ENCODE measurements around the gene SLC51B.
"Not testable (repeated sequence)": the region's sequence is repeated elsewhere in the genome, so short reads cannot be mapped to it uniquely, and the experiment has no call there.

SLC51B gene

GRCh38 chr15:65089206-65089824 is 44.1 kb downstream of the SLC51B start:
- no peak overlapping the region for H3K4me3 ChIP-seq (ENCODE audit: low read length)
- no peak for TF ChIP-seq CTCF (conservative IDR thresholded peaks at IDR 0.05; ENCODE audit: low read length)
- DNase-seq (ENCODE audit: low read depth), result no peak

GRCh38 chr15:65091946-65092770 is 47.0 kb downstream of the SLC51B start:
- DNase-seq (ENCODE audit: low read depth), result no peak
- H3K4me3 ChIP-seq (ENCODE audit: low read length), result no peak overlapping the region
- TF ChIP-seq CTCF (conservative IDR thresholded peaks at IDR 0.05; ENCODE audit: low read length), result no peak

GRCh38 chr15:65092911-65093792 is 48.0 kb downstream of the SLC51B start:
- DNase-seq (ENCODE audit: low read depth), result no peak
- no peak for TF ChIP-seq CTCF (conservative IDR thresholded peaks at IDR 0.05; ENCODE audit: low read length)

GRCh38 chr15:65093793-65094170 is 48.6 kb downstream of the SLC51B start:
- not testable (repeated sequence) for DNase-seq (ENCODE audit: low read depth)

More at GRCh38 chr15:65092911-65093792, 48.0 kb downstream of the SLC51B start:
- H3K4me3 ChIP-seq (ENCODE audit: low read length), result no peak overlapping the region

GRCh38 chr15:65094294-65094995 is 49.3 kb downstream of the SLC51B start:
- DNase-seq (ENCODE audit: low read depth), result no peak

More at GRCh38 chr15:65093793-65094170, 48.6 kb downstream of the SLC51B start:
- not testable (repeated sequence) for H3K4me3 ChIP-seq (ENCODE audit: low read length)

GRCh38 chr15:65095011-65095746 is 50.0 kb downstream of the SLC51B start:
- no peak overlapping the region for H3K4me3 ChIP-seq (ENCODE audit: low read length)
- no peak for TF ChIP-seq CTCF (conservative IDR thresholded peaks at IDR 0.05; ENCODE audit: low read length)
- no peak for DNase-seq (ENCODE audit: low read depth)

More at GRCh38 chr15:65094294-65094995, 49.3 kb downstream of the SLC51B start:
- H3K4me3 ChIP-seq (ENCODE audit: low read length), result no peak overlapping the region
- TF ChIP-seq CTCF (conservative IDR thresholded peaks at IDR 0.05; ENCODE audit: low read length), result no peak
